Measurements from ENCODE around the gene DOK4.
A peak's percentile ranks its signal among the peaks of the same experiment; 100 is the strongest.

DOK4 gene

DNA sequence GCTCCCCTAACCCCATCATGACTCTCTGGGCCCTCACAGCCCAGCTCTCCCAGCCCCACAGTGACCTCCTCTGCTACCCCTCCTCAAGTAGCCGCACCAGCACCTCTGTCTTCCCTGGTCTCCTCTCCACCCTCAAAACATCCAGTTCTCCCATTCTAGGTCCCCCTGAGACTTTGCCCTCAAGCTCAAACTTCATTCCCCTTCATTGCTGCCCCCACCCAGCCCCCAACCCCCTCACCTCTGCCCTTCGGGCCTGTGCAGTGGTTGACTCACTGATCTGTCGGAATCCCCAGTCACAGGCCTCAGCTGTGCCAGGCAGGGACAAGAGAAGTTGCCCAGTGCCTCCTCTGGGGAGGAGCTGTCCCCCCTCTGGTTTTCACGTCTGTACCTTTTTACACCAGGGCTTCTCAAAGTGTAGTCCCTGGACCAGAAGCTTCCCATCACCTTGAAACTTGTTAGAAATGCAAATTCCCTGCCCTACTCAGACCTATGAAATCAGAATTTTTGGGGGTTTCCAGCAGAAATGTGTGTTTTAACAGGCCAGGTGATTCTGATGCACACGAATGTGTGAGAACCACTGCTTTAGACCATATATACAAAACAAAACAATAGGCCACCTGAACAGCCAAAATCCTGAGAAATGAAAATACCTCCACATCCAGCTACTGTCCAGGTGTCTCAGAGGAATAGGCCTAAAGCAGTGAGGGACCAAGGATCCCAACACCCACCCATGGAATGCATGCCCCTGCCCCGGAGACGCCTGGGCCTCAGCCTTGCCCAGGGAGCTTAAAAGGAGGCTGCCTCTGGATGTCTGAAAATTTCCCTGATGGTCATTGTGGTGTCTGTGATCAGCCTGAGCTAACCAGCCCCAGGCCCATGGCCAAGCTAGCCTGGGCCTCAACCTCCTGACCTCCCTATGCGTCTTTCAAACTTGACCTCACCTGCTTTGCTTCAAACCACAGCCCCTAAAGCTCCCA is 853 bp upstream of the DOK4 start:
- H3K36me3 ChIP-seq (ENCODE audit: control insufficient read depth, insufficient read depth, low read length): no peaks in the 10 kb centered on the region
- peaks cover 15% of the 10 kb centered on the region for H3K4me1 ChIP-seq
- H3K9ac ChIP-seq: no peak overlapping the region
- H3K79me2 ChIP-seq: peaks cover 5% of the 10 kb centered on the region
- H3K27me3 ChIP-seq (ENCODE audit: control insufficient read depth, insufficient read depth, low read length): no peaks in the 10 kb centered on the region
- peak overlapping the region; percentile 39 for H3K4me2 ChIP-seq (ENCODE audit: low read length)
- peak overlapping the region; percentile 81 for H2AFZ ChIP-seq
- no peak overlapping the region for H3K4me3 ChIP-seq (ENCODE audit: low read depth, low read length)
- no peaks in the 10 kb centered on the region for H3K9me3 ChIP-seq (ENCODE audit: control insufficient read depth, low read length)
- H3K27ac ChIP-seq: peak overlapping the region; percentile 55
- TF ChIP-seq, protein P1, sequence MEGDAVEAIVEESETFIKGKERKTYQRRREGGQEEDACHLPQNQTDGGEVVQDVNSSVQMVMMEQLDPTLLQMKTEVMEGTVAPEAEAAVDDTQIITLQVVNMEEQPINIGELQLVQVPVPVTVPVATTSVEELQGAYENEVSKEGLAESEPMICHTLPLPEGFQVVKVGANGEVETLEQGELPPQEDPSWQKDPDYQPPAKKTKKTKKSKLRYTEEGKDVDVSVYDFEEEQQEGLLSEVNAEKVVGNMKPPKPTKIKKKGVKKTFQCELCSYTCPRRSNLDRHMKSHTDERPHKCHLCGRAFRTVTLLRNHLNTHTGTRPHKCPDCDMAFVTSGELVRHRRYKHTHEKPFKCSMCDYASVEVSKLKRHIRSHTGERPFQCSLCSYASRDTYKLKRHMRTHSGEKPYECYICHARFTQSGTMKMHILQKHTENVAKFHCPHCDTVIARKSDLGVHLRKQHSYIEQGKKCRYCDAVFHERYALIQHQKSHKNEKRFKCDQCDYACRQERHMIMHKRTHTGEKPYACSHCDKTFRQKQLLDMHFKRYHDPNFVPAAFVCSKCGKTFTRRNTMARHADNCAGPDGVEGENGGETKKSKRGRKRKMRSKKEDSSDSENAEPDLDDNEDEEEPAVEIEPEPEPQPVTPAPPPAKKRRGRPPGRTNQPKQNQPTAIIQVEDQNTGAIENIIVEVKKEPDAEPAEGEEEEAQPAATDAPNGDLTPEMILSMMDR (IDR thresholded peaks at IDR 0.05): no peak

DNA sequence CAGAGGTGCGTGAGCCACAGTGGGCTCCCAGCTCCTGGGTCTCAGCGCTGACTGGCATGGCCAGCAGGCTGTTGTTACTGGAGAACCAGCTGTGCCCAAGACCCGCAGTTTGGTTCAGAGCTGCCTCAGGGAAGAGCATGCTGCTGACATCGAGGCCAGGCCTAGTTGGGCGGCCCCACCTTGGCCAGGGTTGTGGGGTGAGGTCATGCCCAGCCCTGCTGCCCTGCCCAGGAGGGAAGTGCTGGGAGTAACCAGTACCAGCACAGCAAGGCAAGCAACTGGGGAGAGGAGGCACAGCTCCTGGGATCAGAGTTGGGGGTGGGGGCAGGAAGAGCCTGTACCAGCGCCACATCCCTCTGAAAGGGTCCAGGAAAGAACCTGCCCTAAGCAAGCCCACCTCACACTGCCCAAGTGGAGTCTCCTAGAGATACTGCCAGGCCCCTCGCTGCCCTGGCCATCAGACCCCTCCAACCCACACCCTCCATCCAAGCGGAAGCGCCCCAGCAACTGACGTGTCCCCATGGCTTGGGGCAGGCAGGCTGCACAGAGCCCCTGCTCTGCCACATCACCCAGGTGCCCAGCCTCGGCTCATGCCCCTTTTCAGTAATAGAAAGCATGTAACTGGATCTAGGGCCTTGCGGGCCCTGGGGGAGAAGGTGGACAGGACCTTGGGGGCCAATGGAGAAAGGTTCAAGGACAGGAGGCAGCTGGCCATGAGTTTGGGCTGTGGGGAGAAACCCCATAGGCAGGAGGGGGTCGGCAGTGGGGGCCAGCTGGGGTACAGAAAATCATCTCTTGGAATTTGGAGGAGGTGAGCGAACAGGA is 990 bp downstream of the DOK4 start:
- Histone ChIP-seq H3K4me3 (ENCODE audit: low read depth, low read length) (peak overlapping the region; percentile 85), H3K27ac (peak overlapping the region; percentile 75), H3K4me2 (ENCODE audit: low read length) (peak overlapping the region; percentile 74), H3K4me1 (peaks cover 15% of the 10 kb centered on the region), H2AFZ (peak overlapping the region; percentile 87), H3K9me3 (ENCODE audit: control insufficient read depth, low read length) (no peaks in the 10 kb centered on the region), H3K9ac (peak overlapping the region; percentile 79), H3K36me3 (ENCODE audit: control insufficient read depth, insufficient read depth, low read length) (no peaks in the 10 kb centered on the region), H3K79me2 (peaks cover 11% of the 10 kb centered on the region), H3K27me3 (ENCODE audit: control insufficient read depth, insufficient read depth, low read length) (no peaks in the 10 kb centered on the region)
- TF ChIP-seq, protein P1 (IDR thresholded peaks at IDR 0.05): no peak

DNA sequence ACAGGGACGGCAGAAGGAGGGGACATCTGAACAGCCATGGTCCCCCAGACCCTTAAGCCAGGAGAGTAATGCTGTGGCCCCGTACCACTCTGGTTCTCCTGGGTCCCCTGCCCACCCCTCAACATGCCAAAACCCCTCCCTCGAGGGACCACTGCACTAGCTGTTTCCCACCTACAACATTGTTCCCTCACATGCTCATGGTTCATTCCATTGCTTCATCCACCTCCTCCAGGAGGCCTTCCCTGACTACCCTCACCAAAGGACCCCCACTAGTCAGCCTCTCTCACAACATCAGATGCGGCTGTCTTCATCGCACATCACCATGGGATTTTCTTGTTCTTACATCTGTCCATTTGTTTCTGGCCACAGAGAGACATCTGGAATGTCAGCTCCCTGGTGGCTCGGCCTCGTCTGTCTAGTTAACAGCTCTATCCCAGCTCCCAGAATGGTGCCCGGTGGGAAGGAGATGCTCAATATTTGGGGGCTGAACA is 1.7 kb downstream of the DOK4 start:
- H3K27me3 ChIP-seq (ENCODE audit: control insufficient read depth, insufficient read depth, low read length): no peaks in the 10 kb centered on the region
- H3K4me2 ChIP-seq (ENCODE audit: low read length): peak overlapping the region; percentile 47
- peaks cover 15% of the 10 kb centered on the region for H3K4me1 ChIP-seq
- no peak overlapping the region for H3K4me3 ChIP-seq (ENCODE audit: low read depth, low read length)
- H3K36me3 ChIP-seq (ENCODE audit: control insufficient read depth, insufficient read depth, low read length): no peaks in the 10 kb centered on the region
- H3K9me3 ChIP-seq (ENCODE audit: control insufficient read depth, low read length): no peaks in the 10 kb centered on the region
- H3K27ac ChIP-seq: peak overlapping the region; percentile 41
- H2AFZ ChIP-seq: peak overlapping the region; percentile 51
- no peak overlapping the region for H3K9ac ChIP-seq
- peaks cover 15% of the 10 kb centered on the region for H3K79me2 ChIP-seq
- TF ChIP-seq, protein P1 (IDR thresholded peaks at IDR 0.05): no peak

DNA sequence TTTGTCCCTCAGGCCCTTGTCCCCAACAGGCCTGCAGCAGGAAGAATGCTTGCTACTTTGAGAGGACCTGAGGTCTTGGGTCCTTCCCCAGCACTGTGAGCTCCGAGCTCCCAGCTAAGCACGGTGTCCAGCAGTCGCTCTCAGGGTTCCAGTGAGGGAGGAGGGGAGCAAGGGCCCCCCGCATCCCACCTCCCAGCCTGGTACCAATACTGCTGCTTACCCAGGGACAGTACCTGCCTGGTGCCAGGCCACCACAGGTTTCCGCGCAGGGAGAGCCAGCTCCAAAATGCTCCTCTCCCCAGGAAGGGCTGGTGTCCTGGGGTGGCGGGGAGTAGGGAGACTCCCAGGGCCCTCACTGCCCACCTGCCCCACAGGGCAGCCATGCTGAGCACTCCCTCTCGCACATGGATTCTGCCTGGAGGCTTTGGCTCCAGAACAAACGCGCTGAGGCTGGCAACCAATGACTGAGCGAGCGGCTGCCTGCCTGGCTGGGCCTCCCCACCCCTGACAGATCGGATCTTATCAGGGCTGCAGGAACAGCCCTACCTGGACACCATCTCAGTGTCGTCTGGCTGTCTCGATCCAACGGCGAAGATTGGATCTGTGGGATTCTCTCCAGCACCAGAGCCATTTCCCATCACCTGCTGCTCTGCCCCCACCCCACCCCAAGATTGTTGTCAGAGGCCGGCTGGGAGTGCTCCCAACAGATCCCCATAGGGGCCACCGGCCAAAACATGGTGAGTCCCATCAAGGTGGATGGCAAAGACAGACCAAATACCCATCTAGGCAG is 2.4 kb downstream of the DOK4 start:
- peaks cover 15% of the 10 kb centered on the region for H3K4me1 ChIP-seq
- H3K27me3 ChIP-seq (ENCODE audit: control insufficient read depth, insufficient read depth, low read length): no peaks in the 10 kb centered on the region
- H3K9ac ChIP-seq: no peak overlapping the region
- peak overlapping the region; percentile 51 for H2AFZ ChIP-seq
- no peaks in the 10 kb centered on the region for H3K36me3 ChIP-seq (ENCODE audit: control insufficient read depth, insufficient read depth, low read length)
- H3K9me3 ChIP-seq (ENCODE audit: control insufficient read depth, low read length): no peaks in the 10 kb centered on the region
- peaks cover 16% of the 10 kb centered on the region for H3K79me2 ChIP-seq
- peak overlapping the region; percentile 47 for H3K4me2 ChIP-seq (ENCODE audit: low read length)
- TF ChIP-seq, protein P1 (IDR thresholded peaks at IDR 0.05): no peak
- peak overlapping the region; percentile 41 for H3K27ac ChIP-seq
- no peak overlapping the region for H3K4me3 ChIP-seq (ENCODE audit: low read depth, low read length)
